GM23248 (cell line): Measurements from ENCODE around the gene KMT5B.

Experiments
- EZH2 ChIP-seq: fragments of 200-600 bp; sonication (generic); IDR thresholded peaks from 2 replicates; pipeline ENCODE4 v1.6.1; 2018; ENCODE audit warnings: antibody characterized with exemption, mild to moderate bottlenecking; ENCODE audit not compliant: insufficient read depth, poor library complexity, severe bottlenecking
- EZH2phosphoT487 ChIP-seq: fragments of 200-600 bp; sonication (generic); IDR thresholded peaks from 2 replicates; pipeline ENCODE4 v1.6.1; 2018; ENCODE audit warnings: antibody characterized with exemption, moderate library complexity, mild to moderate bottlenecking, low read depth; ENCODE audit not compliant: insufficient read depth

GRCh38 chr11:68189082-68189481, 24.0 kb downstream of the KMT5B start:
- TF ChIP-seq EZH2: no peak
- no peak for TF ChIP-seq EZH2phosphoT487
